Natural killer cell (primary cell): Measurements from ENCODE around the gene RGS9. TPM values are rescaled to one million over a fixed set of nuclear protein-coding genes. Genes with fewer than 3 reads are reported as not detected.

Experiments used
- ATAC-seq, 3 donors: fragments of 150-1000 bp in 2 of 3; fragments of 200-7000 bp in 1 of 3; cut with Tn5 transposase; 1 replicate in 1 of 3; 2 replicates in 2 of 3; pipeline ENCODE4 v1.10.0; 2021; ENCODE audit warnings: mild to moderate bottlenecking in 2 of 3, moderate library complexity in 2 of 3
- DNase-seq, 2 donors: peaks; one replicate each; pipeline versions ENCODE4 v3.0.0 to v3.0.0-alpha.2; 2013 to 2021; ENCODE audit warnings: mixed read lengths in 1 of 2
- H3K27ac ChIP-seq: one replicate; pipeline ENCODE4 v1.5.1; 2013; ENCODE audit warnings: mild to moderate bottlenecking, low read length
- H3K27me3 ChIP-seq: one replicate; pipeline ENCODE4 v1.6.1; 2013; ENCODE audit warnings: low read length; ENCODE audit not compliant: control insufficient read depth, insufficient read depth
- H3K36me3 ChIP-seq: one replicate; pipeline ENCODE4 v1.6.1; 2013; ENCODE audit warnings: low read length; ENCODE audit not compliant: control insufficient read depth, insufficient read depth
- H3K4me1 ChIP-seq: one replicate; pipeline ENCODE4 v1.6.1; 2013; ENCODE audit warnings: low read length; ENCODE audit not compliant: control insufficient read depth, insufficient read depth
- H3K4me3 ChIP-seq: one replicate; pipeline ENCODE4 v1.5.1; 2013; ENCODE audit warnings: low read length
- H3K9me3 ChIP-seq: one replicate; pipeline ENCODE4 v1.6.1; 2013; ENCODE audit warnings: low read length; ENCODE audit not compliant: control insufficient read depth, insufficient read depth
- H3K27ac Mint-ChIP-seq, 2 donors: one replicate each; pipeline ENCODE4 v1.8.0; 2022; ENCODE audit warnings: mild to moderate bottlenecking in 2 of 2, mixed read lengths in 2 of 2, moderate library complexity in 1 of 2
- H3K27me3 Mint-ChIP-seq, 2 donors: one replicate each; pipeline ENCODE4 v1.8.0; 2022; ENCODE audit warnings: low read depth in 2 of 2, mixed read lengths in 2 of 2
- H3K36me3 Mint-ChIP-seq: one replicate; pipeline ENCODE4 v1.8.0; 2022; ENCODE audit warnings: mixed read lengths
- H3K4me1 Mint-ChIP-seq, 2 donors: one replicate each; pipeline ENCODE4 v1.8.0; 2022; ENCODE audit warnings: mixed read lengths in 2 of 2
- H3K4me3 Mint-ChIP-seq: one replicate; pipeline ENCODE4 v1.8.0; 2022; ENCODE audit warnings: mild to moderate bottlenecking, moderate library complexity, mixed read lengths
- H3K9me3 Mint-ChIP-seq, 2 donors: one replicate each; pipeline ENCODE4 v1.8.0; 2022; ENCODE audit warnings: mixed read lengths in 2 of 2
- CTCF ChIP-seq: fragments of 200-600 bp; IDR thresholded peaks from one replicate; pipeline ENCODE4 v1.8.0; 2022; ENCODE audit warnings: antibody characterized with exemption
- WGBS: methylation state at CpG from one replicate; pipeline ENCODE4 v1.1.7; 2013; ENCODE audit warnings: missing lambda C conversion rate; ENCODE audit not compliant: insufficient coverage; 5-methylcytosine and 5-hydroxymethylcytosine counted together
- intact Hi-C: fragments of 100-400 bp; cut with micrococcal nuclease; formaldehyde crosslinking; loops from one replicate; pipeline ENCODE4 v1.14.2; 2022
- total RNA-seq, 4 donors: library from RNA; stranded (reverse); fragments of 120-200 nt in 1 of 4; gene quantifications; one replicate each; pipeline versions ENCODE4 v1.2.3 to v1.2.4, GENCODE V29; 2013 to 2022

RGS9 gene
- total RNA-seq, 3 donors from 2014 or later (not counting 1 experiment from before 2014, with no cell fraction given): 25.0 to 47.3 (median 37.2) TPM

GRCh38 chr17:65142247-65142646, 5.1 kb downstream of the RGS9 start:
- peaks cover 40 to 41% of the 10 kb centered on the region in 2 donors for H3K4me1 Mint-ChIP-seq
- no peak overlapping the region for H3K27ac Mint-ChIP-seq
- no peaks in the 10 kb centered on the region for H3K36me3 ChIP-seq
- no peak for ATAC-seq
- intact Hi-C loops: no loop called here
- H3K27me3 Mint-ChIP-seq: peaks cover 8 to 9% of the 10 kb centered on the region in 2 donors
- peaks cover 40% of the 10 kb centered on the region for H3K4me1 ChIP-seq
- 85% methylated on average over 2 of the region's 2 CpGs for WGBS
- no peak overlapping the region for H3K4me3 ChIP-seq
- no peak overlapping the region for H3K4me3 Mint-ChIP-seq
- H3K9me3 ChIP-seq: no peaks in the 10 kb centered on the region
- no peak overlapping the region for H3K27ac ChIP-seq
- DNase-seq: no peak
- no peaks in the 10 kb centered on the region for H3K27me3 ChIP-seq
- no peaks in the 10 kb centered on the region for H3K36me3 Mint-ChIP-seq
- TF ChIP-seq CTCF: no peak
- H3K9me3 Mint-ChIP-seq: no peaks in the 10 kb centered on the region

GRCh38 chr17:65143889-65144604, 6.9 kb downstream of the RGS9 start:
- ATAC-seq: no peak
- H3K4me3 Mint-ChIP-seq: no peak overlapping the region
- H3K27me3 Mint-ChIP-seq: peaks cover 8 to 9% of the 10 kb centered on the region in 2 donors
- H3K36me3 Mint-ChIP-seq: no peaks in the 10 kb centered on the region
- intact Hi-C loops: no loop called here
- H3K9me3 ChIP-seq: no peaks in the 10 kb centered on the region
- H3K27ac ChIP-seq: no peak overlapping the region
- no peaks in the 10 kb centered on the region for H3K9me3 Mint-ChIP-seq
- no peak overlapping the region for H3K4me3 ChIP-seq
- no peak for TF ChIP-seq CTCF
- no peak overlapping the region for H3K27ac Mint-ChIP-seq
- H3K27me3 ChIP-seq: no peaks in the 10 kb centered on the region
- H3K4me1 ChIP-seq: peaks cover 22% of the 10 kb centered on the region
- DNase-seq: no peak
- WGBS: 90% methylated on average over 21 of the region's 21 CpGs
- H3K36me3 ChIP-seq: no peaks in the 10 kb centered on the region
- peaks cover 23 to 33% of the 10 kb centered on the region in 2 donors for H3K4me1 Mint-ChIP-seq

- no peak overlapping the region for H3K4me3 Mint-ChIP-seq
- no peaks in the 10 kb centered on the region for H3K9me3 Mint-ChIP-seq
- H3K36me3 Mint-ChIP-seq: no peaks in the 10 kb centered on the region
- H3K4me1 Mint-ChIP-seq: peaks cover 10 to 21% of the 10 kb centered on the region in 2 donors
- Histone ChIP-seq H3K27me3 (no peaks in the 10 kb centered on the region), H3K9me3 (no peaks in the 10 kb centered on the region), H3K4me1 (peaks cover 10% of the 10 kb centered on the region), H3K27ac (no peak overlapping the region), H3K36me3 (no peaks in the 10 kb centered on the region), H3K4me3 (no peak overlapping the region)
- H3K27ac Mint-ChIP-seq: no peak overlapping the region
- H3K27me3 Mint-ChIP-seq: no peaks in the 10 kb centered on the region
- TF ChIP-seq CTCF: no peak
- 86% methylated on average over 10 of the region's 11 CpGs for WGBS
- DNase-seq: no peak
- no peak for ATAC-seq
- intact Hi-C loops: no loop called here
Measured at GRCh38 chr17:65145743-65146142, 8.6 kb downstream of the RGS9 start.

GRCh38 chr17:65147955-65148354, 10.8 kb downstream of the RGS9 start:
- Mint-ChIP-seq H3K27me3 (no peaks in the 10 kb centered on the region), H3K4me1 (peaks cover 6 to 22% of the 10 kb centered on the region in 2 donors), H3K9me3 (no peaks in the 10 kb centered on the region), H3K27ac (no peak overlapping the region), H3K36me3 (no peaks in the 10 kb centered on the region), H3K4me3 (no peak overlapping the region)
- Histone ChIP-seq H3K9me3 (no peaks in the 10 kb centered on the region), H3K27me3 (no peaks in the 10 kb centered on the region), H3K4me1 (peaks cover 4% of the 10 kb centered on the region), H3K27ac (no peak overlapping the region), H3K36me3 (no peaks in the 10 kb centered on the region), H3K4me3 (no peak overlapping the region)
- WGBS: 96% methylated on average over 4 of the region's 4 CpGs
- intact Hi-C loops: no loop called here
- no peak for TF ChIP-seq CTCF
- DNase-seq (no peak), ATAC-seq (no peak)
